Mucosa of descending colon (tissue), 3 donors: Measurements from ENCODE around the gene LSG1. TPM values are rescaled to one million over a fixed set of nuclear protein-coding genes. Genes with fewer than 3 reads are reported as not detected.

Source experiments
- ATAC-seq: fragments of 200-7000 bp; cut with Tn5 transposase; one replicate; pipeline ENCODE4 v1.9.1; 2020; ENCODE audit warnings: mild to moderate bottlenecking, moderate library complexity
- DNase-seq, 3 donors: peaks; one replicate each; pipeline ENCODE4 v3.0.0-alpha.2; 2020
- H3K36me3 ChIP-seq: fragments of 200-600 bp; one replicate; pipeline ENCODE4 v1.8.0; 2021; ENCODE audit warnings: low read depth, mild to moderate bottlenecking
- H3K4me1 ChIP-seq: fragments of 200-600 bp; one replicate; pipeline ENCODE4 v1.8.0; 2021; ENCODE audit warnings: low read depth, mild to moderate bottlenecking
- H3K4me3 ChIP-seq: fragments of 200-600 bp; one replicate; pipeline ENCODE4 v1.8.0; 2021; ENCODE audit warnings: mild to moderate bottlenecking
- H3K9me3 ChIP-seq: fragments of 200-600 bp; one replicate; pipeline ENCODE4 v1.8.0; 2021; ENCODE audit warnings: mild to moderate bottlenecking
- CTCF ChIP-seq: fragments of 200-600 bp; IDR thresholded peaks from one replicate; pipeline ENCODE4 v1.8.0; 2022; ENCODE audit warnings: antibody characterized with exemption, mild to moderate bottlenecking
- intact Hi-C, 2 donors: fragments of 100-400 bp; cut with DNase I in 1 of 2; cut with micrococcal nuclease in 1 of 2; formaldehyde crosslinking; loops; one replicate each; pipeline versions ENCODE4 v1.11.0 to v1.11.1; 2022; cut with DNase I, micrococcal nuclease
- total RNA-seq, 3 donors: library from RNA; stranded (reverse); fragmentation: NEBNext Ultra II Directional in 2 of 3; extraction: Animal tissue kit (Norgen Biotek cat#: 25700) in 2 of 3; gene quantifications; one replicate each; pipeline versions ENCODE4 v1.2.1 to v1.2.4, GENCODE V29; 2021 to 2023
- donor health status: DM: no; HTN: no; CAD: no; lungs with moderate emphysema.
- donor health status: DM: no; HTN: no; CAD: no.
- donor health status: DM: no; HTN: yes; CAD: no.

Gene LSG1
- total RNA-seq, 3 donors from 2014 or later: 34.0 to 35.6 (median 35.5) TPM

- intact Hi-C loops: no loop called here
- H3K36me3 ChIP-seq: no peaks in the 10 kb centered on the region
- TF ChIP-seq CTCF: no peak
- ATAC-seq: no peak
- H3K9me3 ChIP-seq: no peaks in the 10 kb centered on the region
- H3K4me1 ChIP-seq: no peaks in the 10 kb centered on the region
- DNase-seq: no peak
- no peak overlapping the region for H3K4me3 ChIP-seq
Observed at GRCh38 chr3:194661946-194662345, 10.0 kb downstream of the LSG1 start.

- no peaks in the 10 kb centered on the region for H3K36me3 ChIP-seq
Observed at GRCh38 chr3:194661374-194661773, 10.6 kb downstream of the LSG1 start.

GRCh38 chr3:194659778-194660177, 12.2 kb downstream of the LSG1 start:
- intact Hi-C loops: no loop called here
- ATAC-seq (no peak), DNase-seq (no peak)
- Histone ChIP-seq H3K36me3 (no peaks in the 10 kb centered on the region), H3K9me3 (no peaks in the 10 kb centered on the region), H3K4me3 (no peak overlapping the region), H3K4me1 (no peaks in the 10 kb centered on the region)
- TF ChIP-seq CTCF: no peak

More at GRCh38 chr3:194661374-194661773, 10.6 kb downstream of the LSG1 start:
- H3K9me3 ChIP-seq: no peaks in the 10 kb centered on the region
- H3K4me3 ChIP-seq: no peak overlapping the region
- ATAC-seq (no peak), DNase-seq (no peak)
- intact Hi-C loops: no loop called here
- no peaks in the 10 kb centered on the region for H3K4me1 ChIP-seq
- no peak for TF ChIP-seq CTCF

- Histone ChIP-seq H3K36me3 (no peaks in the 10 kb centered on the region), H3K9me3 (no peaks in the 10 kb centered on the region), H3K4me1 (no peaks in the 10 kb centered on the region), H3K4me3 (no peak overlapping the region)
- TF ChIP-seq CTCF: no peak
- DNase-seq: no peak
- intact Hi-C loops: no loop called here
- ATAC-seq: no peak
Observed at GRCh38 chr3:194658477-194659242, 13.3 kb downstream of the LSG1 start.

GRCh38 chr3:194657439-194657838, 14.6 kb downstream of the LSG1 start:
- Histone ChIP-seq H3K36me3 (no peaks in the 10 kb centered on the region), H3K9me3 (no peaks in the 10 kb centered on the region), H3K4me3 (no peak overlapping the region), H3K4me1 (no peaks in the 10 kb centered on the region)
- intact Hi-C loops: no loop called here
- TF ChIP-seq CTCF: no peak
- peak in 1 of 3 donors; percentile 40 for DNase-seq
- ATAC-seq: peak; percentile 97
